HG02623 (cell line): ENCODE measurements around the gene TAF7L.
"Not testable (repeated sequence)": the region's sequence is repeated elsewhere in the genome, so short reads cannot be mapped to it uniquely, and the experiment has no call there.

Experiments
- ATAC-seq: cut with Tn5 transposase; IDR thresholded peaks from one replicate; pipeline ENCODE4 v1.9.1; 2021; ENCODE audit warnings: moderate library complexity; ENCODE audit not compliant: unreplicated experiment

Gene TAF7L

GRCh38 chrX:101290957-101291603, at the start of gene TAF7L:
TSS of gene TAF7L (minus strand) at chrX:101291334. CDS start at chrX:101287543, 3,791 bp downstream.
- no peak for ATAC-seq

- ATAC-seq = no peak
Measured at GRCh38 chrX:101337776-101338271, 46.7 kb upstream of the TAF7L start.

GRCh38 chrX:101334310-101334709, 43.2 kb upstream of the TAF7L start:
- not testable (repeated sequence) for ATAC-seq

- not testable (repeated sequence) for ATAC-seq
Measured at GRCh38 chrX:101326600-101326999, 35.5 kb upstream of the TAF7L start.

GRCh38 chrX:101303790-101304189, 12.7 kb upstream of the TAF7L start:
- no peak for ATAC-seq

- ATAC-seq = not testable (repeated sequence)
Measured at GRCh38 chrX:101295603-101296002, 4.5 kb upstream of the TAF7L start.

- ATAC-seq = peak; percentile 58
Measured at GRCh38 chrX:101287402-101287801, 3.7 kb downstream of the TAF7L start.

- no peak for ATAC-seq
Measured at GRCh38 chrX:101276238-101276637, 14.9 kb downstream of the TAF7L start.

GRCh38 chrX:101274198-101274597, 16.9 kb downstream of the TAF7L start:
- ATAC-seq = no peak

GRCh38 chrX:101265869-101266428, 25.2 kb downstream of the TAF7L start:
- no peak for ATAC-seq

- ATAC-seq = no peak
Measured at GRCh38 chrX:101263766-101264165, 27.4 kb downstream of the TAF7L start.

- ATAC-seq = no peak
Measured at GRCh38 chrX:101262590-101262989, 28.5 kb downstream of the TAF7L start.

- ATAC-seq = no peak
Measured at GRCh38 chrX:101260435-101260834, 30.7 kb downstream of the TAF7L start.

GRCh38 chrX:101258259-101258581, 32.9 kb downstream of the TAF7L start:
- no peak for ATAC-seq

- no peak for ATAC-seq
Measured at GRCh38 chrX:101257448-101258258, 33.5 kb downstream of the TAF7L start.

- ATAC-seq = no peak
Measured at GRCh38 chrX:101252634-101253033, 38.5 kb downstream of the TAF7L start.

GRCh38 chrX:101241531-101241930, 49.6 kb downstream of the TAF7L start:
- no peak for ATAC-seq

GRCh38 chrX:101237041-101237440, 54.1 kb downstream of the TAF7L start:
- ATAC-seq = no peak

GRCh38 chrX:101232316-101232715, 58.8 kb downstream of the TAF7L start:
- ATAC-seq = no peak

GRCh38 chrX:101231080-101231479, 60.1 kb downstream of the TAF7L start:
- no peak for ATAC-seq

- no peak for ATAC-seq
Measured at GRCh38 chrX:101230636-101231035, 60.5 kb downstream of the TAF7L start.

GRCh38 chrX:101229170-101229569, 62.0 kb downstream of the TAF7L start:
- ATAC-seq = no peak
